GM19438 (cell line): Measurements from ENCODE around the gene SMAD6.

ENCODE experiments used
- ATAC-seq: cut with Tn5 transposase; IDR thresholded peaks from one replicate; pipeline ENCODE4 v1.9.1; 2021; ENCODE audit warnings: low read depth; ENCODE audit not compliant: unreplicated experiment

SMAD6 gene

GRCh38 chr15:66737243-66738010, 35.4 kb downstream of the SMAD6 start:
- no peak for ATAC-seq

DNA sequence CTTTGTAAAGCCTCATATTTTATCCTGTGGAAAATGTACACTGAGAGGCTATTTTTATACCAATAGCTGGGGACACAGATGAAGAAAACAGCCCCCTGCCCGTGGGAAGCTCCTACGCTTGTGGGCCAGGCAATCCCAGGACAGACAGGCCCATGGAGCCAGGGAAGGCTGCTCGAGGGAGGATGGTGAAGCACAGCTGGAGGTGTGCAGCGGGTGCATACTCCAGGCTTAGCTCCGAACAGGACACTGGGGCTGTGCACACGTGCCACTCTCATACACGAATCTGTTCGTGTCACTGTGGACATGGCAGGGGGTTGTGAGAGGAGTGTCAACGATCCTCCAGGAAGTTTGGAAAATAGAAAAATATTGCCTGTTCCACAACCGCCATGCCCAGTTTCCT, 36.1 kb downstream of the SMAD6 start:
- ATAC-seq: no peak

DNA sequence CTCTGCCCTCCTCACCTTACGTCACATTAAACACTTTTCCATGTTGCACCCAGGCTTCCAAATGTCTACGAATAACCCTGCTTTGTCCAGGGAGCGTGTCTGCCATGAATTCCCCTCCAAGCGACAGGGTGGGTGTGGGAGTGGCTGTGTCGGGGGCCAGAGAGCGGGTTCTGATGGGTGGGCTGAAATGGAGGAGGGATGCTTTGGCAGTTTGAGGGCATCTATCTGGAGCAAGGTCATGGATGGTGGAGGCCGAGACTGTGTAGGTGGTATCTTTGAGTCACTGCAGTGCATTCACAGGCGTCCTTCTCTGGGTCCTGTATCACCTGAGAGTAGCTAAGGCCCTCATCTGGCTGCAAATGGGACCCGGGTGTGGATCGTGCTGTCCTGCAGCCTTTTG, 36.6 kb downstream of the SMAD6 start:
- no peak for ATAC-seq

GRCh38 chr15:66739287-66739686, 37.3 kb downstream of the SMAD6 start:
- no peak for ATAC-seq

GRCh38 chr15:66740802-66741201, 38.8 kb downstream of the SMAD6 start:
- ATAC-seq: no peak

GRCh38 chr15:66741646-66742045, 39.6 kb downstream of the SMAD6 start:
- ATAC-seq: no peak

DNA sequence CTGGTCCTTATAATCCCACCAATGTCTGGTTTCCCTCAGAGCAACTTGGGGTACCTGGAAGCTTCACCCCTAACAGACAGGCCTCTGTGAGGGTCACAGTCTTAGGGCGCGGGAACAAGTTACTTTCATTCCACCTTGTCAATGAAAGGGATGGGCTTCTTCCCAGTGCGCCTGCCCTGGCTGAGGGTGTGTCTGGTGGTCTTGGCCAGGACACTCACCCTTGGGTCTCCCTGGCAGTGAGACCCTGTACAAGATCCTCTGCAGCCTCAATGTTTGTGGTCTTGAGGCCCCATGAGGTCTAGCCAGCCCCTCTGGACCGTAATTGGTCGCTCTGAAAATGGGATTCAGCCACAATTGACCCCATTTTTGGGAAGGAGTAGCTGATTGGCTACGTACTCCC, 40.2 kb downstream of the SMAD6 start:
- ATAC-seq: no peak

GRCh38 chr15:66743204-66743603, 41.2 kb downstream of the SMAD6 start:
- no peak for ATAC-seq

DNA sequence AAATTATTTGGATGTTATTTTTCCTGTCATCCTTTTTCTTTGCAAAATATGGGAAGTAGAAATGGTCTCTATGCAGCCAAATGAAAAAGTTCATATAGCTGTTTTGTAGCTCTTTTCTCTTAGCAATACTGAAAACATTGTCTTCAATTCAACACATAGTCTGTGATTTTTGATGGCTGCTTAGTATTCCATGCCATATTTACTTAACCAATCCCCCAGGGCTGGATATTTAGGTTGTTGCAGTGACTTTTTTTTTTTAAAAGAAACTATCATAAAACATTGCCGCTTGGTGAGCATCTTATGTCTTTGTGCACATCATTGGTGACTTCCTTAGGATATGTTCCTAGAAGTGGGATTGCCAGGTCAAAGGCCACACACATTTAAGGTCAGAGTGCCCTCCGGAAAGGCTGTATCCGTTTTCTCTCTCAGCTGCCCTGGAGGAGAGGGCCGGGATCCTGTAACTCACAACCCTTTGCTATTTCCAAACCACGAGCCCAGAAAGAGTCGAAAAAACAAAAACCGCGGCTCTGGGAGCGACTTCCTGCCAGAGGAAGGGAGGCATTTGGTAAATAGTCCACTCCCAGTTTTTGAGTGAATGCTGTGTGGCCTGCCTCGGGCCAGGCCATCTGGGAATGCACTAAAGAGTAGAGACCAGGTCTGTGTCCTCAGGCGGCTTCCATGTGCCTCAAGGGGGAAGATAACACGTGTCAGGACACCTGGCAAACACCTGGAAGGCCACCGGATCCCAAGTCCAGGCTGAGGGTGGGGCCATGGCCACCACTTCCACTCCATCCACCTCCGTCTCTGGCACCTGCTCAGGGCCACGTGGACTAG, 41.9 kb downstream of the SMAD6 start:
- ATAC-seq: no peak

- ATAC-seq: no peak
These were observed 42.7 kb downstream of the SMAD6 start for GRCh38 chr15:66744610-66745279.

DNA sequence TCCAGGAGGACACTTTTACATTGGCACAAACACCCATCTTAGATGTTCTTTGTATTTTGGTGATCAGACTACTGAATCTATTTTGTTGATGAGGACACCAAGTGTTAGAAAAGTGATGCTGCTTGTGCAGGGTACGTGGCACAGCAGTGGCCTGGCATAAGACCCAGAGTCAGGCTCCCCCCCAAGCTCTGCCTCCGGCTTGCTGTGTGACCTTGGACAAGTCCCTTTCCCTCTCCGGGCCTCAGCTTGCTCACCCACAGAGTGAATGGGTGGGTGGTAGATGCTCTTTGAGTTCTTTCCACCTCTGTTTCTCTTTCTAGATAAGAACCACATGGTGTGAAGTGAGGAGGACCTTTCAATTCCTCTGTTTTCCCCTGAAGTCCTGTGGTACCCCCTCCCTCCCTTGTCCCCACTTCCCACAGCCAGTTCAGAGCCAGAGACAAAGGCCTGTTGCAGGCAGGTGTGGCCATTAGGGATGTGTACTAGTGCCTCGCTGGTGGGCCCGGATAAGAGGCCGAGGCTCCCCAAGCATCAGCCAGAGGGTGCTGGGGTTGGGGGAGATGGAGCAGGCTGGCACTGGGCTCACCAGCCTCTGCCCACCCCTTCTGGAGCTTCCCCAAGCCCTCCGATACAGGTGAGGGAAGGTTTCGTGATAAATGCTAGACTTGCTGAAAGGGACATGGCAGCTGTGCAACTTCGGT, 43.6 kb downstream of the SMAD6 start:
- ATAC-seq: no peak

- ATAC-seq: no peak
These were observed 44.2 kb downstream of the SMAD6 start for GRCh38 chr15:66746231-66746605.

DNA sequence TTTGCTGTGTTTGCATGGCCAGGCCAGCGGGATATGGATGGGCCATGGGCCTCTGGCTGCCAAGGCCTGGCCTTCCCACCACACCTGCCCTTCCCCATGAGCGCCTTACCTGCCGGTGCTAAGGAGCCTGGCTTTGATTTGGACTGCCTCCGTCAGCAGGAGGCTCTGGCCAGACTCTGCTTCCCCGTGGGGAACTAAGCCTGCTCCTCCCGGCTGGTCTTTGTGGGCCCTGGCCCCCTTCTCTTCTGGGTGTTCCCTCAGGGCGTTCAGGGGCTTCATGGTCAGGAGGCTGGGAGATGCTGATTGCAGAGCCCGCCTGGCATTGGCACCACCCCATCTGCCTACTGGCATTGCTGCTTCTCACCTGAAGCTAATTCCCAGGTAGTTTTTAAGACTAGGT, 45.2 kb downstream of the SMAD6 start:
- ATAC-seq: no peak

- ATAC-seq: no peak
These were observed 46.1 kb downstream of the SMAD6 start for GRCh38 chr15:66747886-66748707.

GRCh38 chr15:66748708-66749035, 46.6 kb downstream of the SMAD6 start:
- ATAC-seq: no peak

DNA sequence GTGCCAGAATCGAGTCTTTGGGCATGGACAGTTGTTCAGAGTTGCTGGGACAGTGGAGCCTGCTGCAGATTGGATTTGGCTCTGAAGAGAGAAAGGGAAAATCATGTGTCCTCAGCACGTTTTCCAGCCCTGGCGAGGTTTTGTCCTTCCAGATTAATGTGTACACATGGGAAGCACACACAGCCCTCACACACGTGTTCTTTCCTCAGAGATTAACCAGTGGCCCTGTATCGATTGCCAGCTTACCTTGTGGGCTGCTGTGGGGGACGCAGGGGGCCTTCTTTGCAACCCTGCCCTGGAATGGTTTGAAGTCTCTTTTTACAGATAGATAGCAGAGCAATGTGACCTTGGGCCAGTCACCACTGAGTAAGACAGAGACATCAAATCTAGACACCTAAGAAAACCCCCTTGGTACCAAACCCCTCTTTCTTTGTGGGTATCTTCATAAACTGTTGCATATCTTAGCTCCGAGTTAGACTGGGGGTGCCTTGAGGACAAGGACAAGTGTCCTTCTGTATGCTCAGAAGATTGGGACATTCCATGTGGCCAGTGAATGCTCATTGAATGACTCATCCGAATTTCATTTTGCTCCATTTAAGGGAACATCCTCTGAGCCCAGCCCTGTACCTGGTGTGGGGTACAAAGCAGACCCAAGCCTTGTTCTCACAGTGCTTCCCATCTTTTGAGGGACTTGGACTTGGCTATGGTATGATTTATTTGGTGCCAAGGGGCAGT, 48.0 kb downstream of the SMAD6 start:
- ATAC-seq: no peak

DNA sequence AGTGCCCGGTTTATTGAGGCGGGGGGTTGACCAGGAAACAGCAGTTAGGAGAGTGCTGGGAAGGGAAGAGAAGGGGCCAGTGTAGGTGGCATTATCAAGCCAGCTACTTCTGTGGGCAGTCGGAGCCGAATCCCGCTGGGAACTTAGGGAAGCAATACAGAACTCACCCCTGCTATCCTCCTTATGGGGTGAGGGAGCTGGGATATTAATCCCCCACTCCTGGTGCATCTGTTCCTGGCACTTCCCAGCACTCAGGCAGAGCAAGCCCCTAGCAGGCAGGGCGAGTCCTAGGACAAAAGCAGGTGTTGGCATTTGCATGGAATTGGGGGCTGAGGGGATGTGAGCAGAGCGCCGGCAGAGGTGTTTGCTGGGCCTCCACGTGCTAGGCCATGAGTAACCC, 48.6 kb downstream of the SMAD6 start:
- no peak for ATAC-seq

- ATAC-seq: no peak
These were observed 49.5 kb downstream of the SMAD6 start for GRCh38 chr15:66751579-66751978.

DNA sequence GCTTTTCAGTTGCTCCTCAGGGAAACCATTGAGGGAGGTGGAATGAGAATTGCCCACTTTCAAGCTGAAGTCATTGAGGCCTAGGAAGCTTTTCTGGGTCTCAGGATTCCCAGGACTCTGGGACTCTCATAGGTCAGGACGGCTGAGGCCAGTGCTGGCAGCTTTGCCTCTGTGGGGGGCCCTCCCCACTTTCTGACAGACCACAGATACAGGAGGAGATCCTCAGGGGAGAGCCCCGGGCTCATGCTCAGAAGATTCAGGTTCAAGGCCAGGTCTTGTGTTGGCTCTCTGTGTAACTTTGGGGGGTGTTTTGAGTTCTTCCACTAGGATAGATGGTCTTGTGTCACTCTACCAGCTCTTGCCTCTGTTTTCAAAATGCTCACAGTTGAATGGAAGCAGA, 50.0 kb downstream of the SMAD6 start:
- ATAC-seq: no peak
